ENCODE measurements around the gene OGFOD3.

GRCh38 chr17:82449883-82450356 is 31.5 kb upstream of the OGFOD3 start:
- no peak for TF ChIP-seq CTCF (IDR thresholded peaks at IDR 0.05; ENCODE audit: low read depth, low read length)
- no peak for TF ChIP-seq EZH2phosphoT487 (IDR thresholded peaks at IDR 0.05; ENCODE audit: low read depth)
